Fibroblast of lung (primary cell): ENCODE measurements around the gene LINC00305. TPM values are rescaled to one million over a fixed set of nuclear protein-coding genes. Genes with fewer than 3 reads are reported as not detected.

ENCODE experiments used
- DNase-seq, 2 donors: peaks; one replicate each; pipeline versions ENCODE4 v3.0.0 to v3.0.0-alpha.2; 2010; ENCODE audit warnings: low read depth in 2 of 2
- H2AFZ ChIP-seq: 2 replicates; pipeline ENCODE4 v1.5.1; 2012; ENCODE audit warnings: low read length, control low read depth, inconsistent platforms
- H3K27ac ChIP-seq: 2 replicates; pipeline ENCODE4 v1.5.1; 2011; ENCODE audit warnings: low read length, control low read depth; ENCODE audit not compliant: insufficient read depth
- H3K27me3 ChIP-seq: 2 replicates; pipeline ENCODE4 v1.5.1; 2011; ENCODE audit warnings: mild to moderate bottlenecking, low read length; ENCODE audit not compliant: control insufficient read depth, insufficient read depth
- H3K36me3 ChIP-seq: 2 replicates; pipeline ENCODE4 v1.5.1; 2011; ENCODE audit warnings: low read length; ENCODE audit not compliant: control insufficient read depth, insufficient read depth
- H3K4me1 ChIP-seq: 2 replicates; pipeline ENCODE4 v1.5.1; 2011; ENCODE audit warnings: low read length; ENCODE audit not compliant: control insufficient read depth, insufficient read depth; ENCODE audit errors: extremely low read depth
- H3K4me2 ChIP-seq: 2 replicates; pipeline ENCODE4 v1.5.1; 2011; ENCODE audit warnings: low read length, control low read depth; ENCODE audit not compliant: insufficient read depth; ENCODE audit errors: extremely low read depth
- H3K4me3 ChIP-seq, 4 experiments: fragments of 200-600 bp in 1 of 4; sonication (generic) in 1 of 4; replicated peaks in 1 of 4; 2 replicates each; pipeline ENCODE4 v1.5.1; 2011 to 2016; ENCODE audit warnings: low read length in 4 of 4, low read depth in 3 of 4, mild to moderate bottlenecking in 3 of 4, control low read depth in 2 of 4, inconsistent platforms in 1 of 4, mixed read lengths in 1 of 4; ENCODE audit not compliant: insufficient read depth in 1 of 4; ENCODE audit errors: control extremely low read depth in 1 of 4
- H3K79me2 ChIP-seq: 2 replicates; pipeline ENCODE4 v1.5.1; 2012; ENCODE audit warnings: mild to moderate bottlenecking, low read length, inconsistent platforms; ENCODE audit not compliant: control insufficient read depth, insufficient read depth
- H3K9ac ChIP-seq: 2 replicates; pipeline ENCODE4 v1.5.1; 2011; ENCODE audit warnings: mild to moderate bottlenecking, low read length, control low read depth; ENCODE audit not compliant: insufficient read depth
- H3K9me3 ChIP-seq: 2 replicates; pipeline ENCODE4 v1.5.1; 2012; ENCODE audit warnings: low read depth, low read length; ENCODE audit not compliant: control insufficient read depth, insufficient read depth
- H4K20me1 ChIP-seq: 2 replicates; pipeline ENCODE4 v1.5.1; 2011; ENCODE audit warnings: low read length; ENCODE audit not compliant: control insufficient read depth, insufficient read depth; ENCODE audit errors: extremely low read depth
- EZH2 ChIP-seq: IDR thresholded peaks from 2 replicates; pipeline ENCODE4 v1.5.1; 2012; ENCODE audit warnings: low read length, control low read depth, mild to moderate bottlenecking; ENCODE audit errors: missing control alignments
- polyA plus RNA-seq, 2 donors: library from polyadenylated mRNA; depleted of rRNA in 1 of 2; stranded (reverse) in 1 of 2; unstranded in 1 of 2; fragments of >200 nt; gene quantifications; 2 replicates each; pipeline ENCODE4 v1.2.1, GENCODE V29; 2011 to 2012; ENCODE audit warnings: missing spikeins in 1 of 2
- total RNA-seq: library from RNA; depleted of rRNA; stranded (reverse); fragments of >200 nt; gene quantifications from 2 replicates; pipeline ENCODE4 v1.2.1, GENCODE V29; 2014
- TF ChIP-seq, protein P1 (sequence below), 2 donors: IDR thresholded peaks in 1 of 2; conservative IDR thresholded peaks in 1 of 2; 1 replicate in 1 of 2; 2 replicates in 1 of 2; pipeline ENCODE4 v1.5.1; 2011 to 2012; ENCODE audit warnings: low read length in 2 of 2, control low read depth in 1 of 2, inconsistent platforms in 1 of 2, low read depth in 1 of 2, mild to moderate bottlenecking in 1 of 2

Gene LINC00305
- total and polyA plus RNA-seq, 2 donors (not counting 1 experiment from before 2014, with no cell fraction given), result not detected

DNA sequence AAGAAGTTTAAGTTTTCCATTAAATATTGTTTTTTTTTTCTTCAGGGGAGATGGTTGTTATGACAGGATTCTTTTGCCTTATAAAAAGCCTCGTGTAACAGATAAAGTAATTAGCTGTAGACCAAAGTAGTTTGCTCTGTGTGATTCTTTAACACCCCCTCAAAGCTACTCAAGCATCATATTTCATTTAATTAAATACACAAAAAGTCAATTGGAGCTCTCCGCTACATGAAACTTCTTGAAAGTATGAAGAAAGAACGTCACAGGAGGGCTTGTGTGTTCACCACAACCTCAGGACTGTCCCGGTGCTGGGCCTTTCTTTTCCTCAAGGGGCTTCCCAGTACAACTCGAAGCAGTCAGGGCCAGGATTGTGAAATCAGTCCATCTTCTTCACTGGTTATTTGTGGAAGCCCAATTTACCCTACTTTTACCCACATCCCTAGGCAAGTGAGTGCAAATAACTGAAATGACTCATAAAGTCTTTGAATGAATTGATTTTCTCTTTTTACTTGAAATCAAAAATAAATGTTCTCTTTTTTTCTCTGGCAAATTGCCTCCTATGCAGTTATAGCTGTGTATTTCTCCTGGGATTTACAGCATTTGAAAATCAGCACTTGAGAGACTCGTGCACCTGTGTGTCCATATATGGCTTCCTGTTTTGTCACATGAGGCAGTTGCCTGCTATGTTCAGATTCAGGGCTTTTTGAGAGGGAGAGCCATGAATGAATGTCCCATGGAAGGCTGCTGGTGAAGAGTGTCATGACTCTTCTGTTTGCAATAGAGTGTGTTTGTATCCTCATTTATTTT, 48.6 kb downstream of the LINC00305 start:
- Histone ChIP-seq H4K20me1 (no peaks in the 10 kb centered on the region), H3K27me3 (no peaks in the 10 kb centered on the region), H2AFZ (no peak overlapping the region), H3K9me3 (no peaks in the 10 kb centered on the region), H3K4me2 (no peak overlapping the region), H3K4me1 (no peaks in the 10 kb centered on the region), H3K36me3 (no peaks in the 10 kb centered on the region), H3K79me2 (no peaks in the 10 kb centered on the region), H3K27ac (no peak overlapping the region), H3K9ac (no peak overlapping the region), H3K4me3 (no peak overlapping the region)
- DNase-seq, result no peak
- no peak for TF ChIP-seq EZH2
- TF ChIP-seq, protein P1, sequence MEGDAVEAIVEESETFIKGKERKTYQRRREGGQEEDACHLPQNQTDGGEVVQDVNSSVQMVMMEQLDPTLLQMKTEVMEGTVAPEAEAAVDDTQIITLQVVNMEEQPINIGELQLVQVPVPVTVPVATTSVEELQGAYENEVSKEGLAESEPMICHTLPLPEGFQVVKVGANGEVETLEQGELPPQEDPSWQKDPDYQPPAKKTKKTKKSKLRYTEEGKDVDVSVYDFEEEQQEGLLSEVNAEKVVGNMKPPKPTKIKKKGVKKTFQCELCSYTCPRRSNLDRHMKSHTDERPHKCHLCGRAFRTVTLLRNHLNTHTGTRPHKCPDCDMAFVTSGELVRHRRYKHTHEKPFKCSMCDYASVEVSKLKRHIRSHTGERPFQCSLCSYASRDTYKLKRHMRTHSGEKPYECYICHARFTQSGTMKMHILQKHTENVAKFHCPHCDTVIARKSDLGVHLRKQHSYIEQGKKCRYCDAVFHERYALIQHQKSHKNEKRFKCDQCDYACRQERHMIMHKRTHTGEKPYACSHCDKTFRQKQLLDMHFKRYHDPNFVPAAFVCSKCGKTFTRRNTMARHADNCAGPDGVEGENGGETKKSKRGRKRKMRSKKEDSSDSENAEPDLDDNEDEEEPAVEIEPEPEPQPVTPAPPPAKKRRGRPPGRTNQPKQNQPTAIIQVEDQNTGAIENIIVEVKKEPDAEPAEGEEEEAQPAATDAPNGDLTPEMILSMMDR (conservative IDR thresholded peaks at IDR 0.05 in 1 of 2, IDR thresholded peaks at IDR 0.05 in 1 of 2; ENCODE audit: low read depth in 1 of 2, low read length in 2 of 2), result no peak

DNA sequence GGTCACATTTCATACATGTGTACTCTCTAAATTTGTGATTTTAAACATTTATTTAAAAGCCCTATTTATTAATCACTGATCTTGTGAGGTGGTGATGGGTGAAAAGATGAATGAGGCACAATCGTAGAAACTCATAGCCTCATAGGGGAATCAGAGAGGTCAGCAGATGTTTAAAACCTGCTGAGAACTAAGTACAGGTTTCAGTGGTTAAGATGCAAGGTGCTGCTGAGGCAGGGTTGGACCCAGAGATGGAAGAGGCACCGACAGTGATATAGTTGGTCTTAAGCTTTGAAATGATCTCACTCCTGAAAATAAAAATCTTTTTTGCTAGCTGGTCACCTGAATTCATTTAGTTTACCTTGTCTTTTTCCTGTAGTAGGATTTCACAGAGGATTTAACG, 49.6 kb downstream of the LINC00305 start:
- Histone ChIP-seq H4K20me1 (no peaks in the 10 kb centered on the region), H3K4me3 (no peak overlapping the region), H3K36me3 (no peaks in the 10 kb centered on the region), H3K9ac (no peak overlapping the region), H3K27me3 (no peaks in the 10 kb centered on the region), H3K4me2 (no peak overlapping the region), H3K9me3 (no peaks in the 10 kb centered on the region), H3K4me1 (no peaks in the 10 kb centered on the region), H3K79me2 (no peaks in the 10 kb centered on the region), H2AFZ (no peak overlapping the region), H3K27ac (no peak overlapping the region)
- no peak for DNase-seq
- TF ChIP-seq, protein P1 (conservative IDR thresholded peaks at IDR 0.05 in 1 of 2, IDR thresholded peaks at IDR 0.05 in 1 of 2; ENCODE audit: low read depth in 1 of 2, low read length in 2 of 2), result no peak
- TF ChIP-seq EZH2, result no peak

DNA sequence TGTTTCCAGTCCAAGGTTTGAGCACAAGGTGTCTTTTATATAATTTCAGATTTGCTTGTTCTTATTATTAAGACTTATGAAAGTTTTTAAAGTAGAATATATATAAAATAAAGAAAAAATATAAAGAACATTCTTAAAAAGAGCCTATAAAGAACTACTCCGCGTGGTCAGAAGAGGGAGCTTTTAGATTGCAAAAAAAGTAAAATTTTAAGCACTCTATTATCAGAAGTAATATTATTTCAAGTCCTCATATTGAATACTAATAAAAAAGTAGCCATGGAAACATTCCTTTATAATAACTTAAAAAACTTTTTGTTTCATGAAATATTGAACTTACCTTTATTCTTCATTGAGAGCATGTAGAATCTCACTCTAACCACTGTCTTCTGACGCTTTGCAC, 51.4 kb downstream of the LINC00305 start:
- Histone ChIP-seq H3K4me1 (no peaks in the 10 kb centered on the region), H3K79me2 (no peaks in the 10 kb centered on the region), H3K4me2 (no peak overlapping the region), H3K27ac (no peak overlapping the region), H3K36me3 (no peaks in the 10 kb centered on the region), H3K27me3 (no peaks in the 10 kb centered on the region), H4K20me1 (no peaks in the 10 kb centered on the region), H3K9me3 (no peaks in the 10 kb centered on the region), H3K4me3 (no peak overlapping the region), H3K9ac (no peak overlapping the region), H2AFZ (no peak overlapping the region)
- peak in 1 of 2 donors; percentile 1 for DNase-seq
- TF ChIP-seq EZH2, result no peak
- TF ChIP-seq, protein P1 (conservative IDR thresholded peaks at IDR 0.05 in 1 of 2, IDR thresholded peaks at IDR 0.05 in 1 of 2; ENCODE audit: low read depth in 1 of 2, low read length in 2 of 2), result no peak
